Astrocyte (in vitro differentiated cells and primary cell): Measurements from ENCODE around the gene NUP214. TPM values are rescaled to one million over a fixed set of nuclear protein-coding genes. Genes with fewer than 3 reads are reported as not detected.

Experiments
- DNase-seq: peaks from one replicate; pipeline ENCODE4 v3.0.0-alpha.2; 2010; ENCODE audit warnings: low read depth
- FAIRE-seq: peaks from 2 replicates; lab custom pipeline; 2011; peaks lifted over from hg19 to GRCh38; lab: Jason Lieb, UNC
- H2AFZ ChIP-seq: 2 replicates; pipeline ENCODE4 v1.6.0; 2012; ENCODE audit warnings: low read depth, low read length, inconsistent platforms
- H3K27ac ChIP-seq: 2 replicates; pipeline ENCODE4 v1.5.1; 2011; ENCODE audit warnings: low read depth, low read length, inconsistent platforms
- H3K27me3 ChIP-seq: 2 replicates; pipeline ENCODE4 v1.6.0; 2011; ENCODE audit warnings: low read length, inconsistent platforms; ENCODE audit not compliant: insufficient read depth
- H3K36me3 ChIP-seq: 2 replicates; pipeline ENCODE4 v1.5.1; 2011; ENCODE audit warnings: low read length, inconsistent platforms; ENCODE audit not compliant: insufficient read depth
- H3K4me1 ChIP-seq: 2 replicates; pipeline ENCODE4 v1.5.1; 2011; ENCODE audit warnings: low read length, inconsistent platforms; ENCODE audit not compliant: insufficient read depth
- H3K4me2 ChIP-seq: 2 replicates; pipeline ENCODE4 v1.6.0; 2012; ENCODE audit warnings: low read length, inconsistent platforms
- H3K4me3 ChIP-seq: 2 replicates; pipeline ENCODE4 v1.5.1; 2011; ENCODE audit warnings: low read depth, mild to moderate bottlenecking, low read length, inconsistent platforms; ENCODE audit not compliant: insufficient read depth
- H3K79me2 ChIP-seq: 2 replicates; pipeline ENCODE4 v1.6.0; 2012; ENCODE audit warnings: mild to moderate bottlenecking, low read length, inconsistent platforms; ENCODE audit not compliant: insufficient read depth
- H3K9ac ChIP-seq: 2 replicates; pipeline ENCODE4 v1.6.0; 2012; ENCODE audit warnings: mild to moderate bottlenecking, low read length, inconsistent platforms
- H3K9me3 ChIP-seq: 2 replicates; pipeline ENCODE4 v1.5.1; 2012; ENCODE audit warnings: low read depth, mild to moderate bottlenecking, low read length, inconsistent platforms; ENCODE audit not compliant: insufficient read depth
- H4K20me1 ChIP-seq: 2 replicates; pipeline ENCODE4 v1.6.0; 2012; ENCODE audit warnings: low read length, inconsistent platforms; ENCODE audit not compliant: insufficient read depth
- H3K27ac Mint-ChIP-seq: one replicate; pipeline ENCODE4 v1.8.0; 2021; ENCODE audit warnings: mild to moderate bottlenecking, mixed read lengths; ENCODE audit not compliant: unreplicated experiment
- H3K27me3 Mint-ChIP-seq: one replicate; pipeline ENCODE4 v1.8.0; 2021; ENCODE audit warnings: low read depth, mixed read lengths; ENCODE audit not compliant: unreplicated experiment
- H3K36me3 Mint-ChIP-seq: one replicate; pipeline ENCODE4 v1.8.0; 2021; ENCODE audit warnings: low read depth, mixed read lengths; ENCODE audit not compliant: unreplicated experiment
- H3K4me1 Mint-ChIP-seq: one replicate; pipeline ENCODE4 v1.8.0; 2021; ENCODE audit warnings: low read depth, mixed read lengths; ENCODE audit not compliant: unreplicated experiment
- H3K4me3 Mint-ChIP-seq: one replicate; pipeline ENCODE4 v1.8.0; 2021; ENCODE audit warnings: mild to moderate bottlenecking, moderate library complexity, mixed read lengths; ENCODE audit not compliant: unreplicated experiment
- H3K9me3 Mint-ChIP-seq: one replicate; pipeline ENCODE4 v1.8.0; 2021; ENCODE audit warnings: mild to moderate bottlenecking, mixed read lengths; ENCODE audit not compliant: unreplicated experiment
- EZH2 ChIP-seq: IDR thresholded peaks from 2 replicates; pipeline ENCODE4 v1.6.1; 2012; ENCODE audit warnings: mild to moderate bottlenecking, low read length, inconsistent platforms; ENCODE audit not compliant: insufficient read depth
- total RNA-seq: library from RNA; stranded (reverse); gene quantifications from 2 replicates; pipeline ENCODE4 v1.2.1, GENCODE V29; 2021
- TF ChIP-seq, protein P1 (sequence below): IDR thresholded peaks from 2 replicates; pipeline ENCODE4 v1.5.1; 2011; ENCODE audit warnings: low read depth, mild to moderate bottlenecking, inconsistent platforms, low read length, moderate library complexity; ENCODE audit not compliant: insufficient read depth

NUP214 gene
- total RNA-seq, 1 donor from 2014 or later, result 30.5 TPM

GRCh38 chr9:131236161-131236560 lies 110.8 kb downstream of the NUP214 start:
- H3K27ac Mint-ChIP-seq, result no peak overlapping the region
- H3K4me2 ChIP-seq, result no peak overlapping the region
- no peak for TF ChIP-seq EZH2
- TF ChIP-seq, protein P1, sequence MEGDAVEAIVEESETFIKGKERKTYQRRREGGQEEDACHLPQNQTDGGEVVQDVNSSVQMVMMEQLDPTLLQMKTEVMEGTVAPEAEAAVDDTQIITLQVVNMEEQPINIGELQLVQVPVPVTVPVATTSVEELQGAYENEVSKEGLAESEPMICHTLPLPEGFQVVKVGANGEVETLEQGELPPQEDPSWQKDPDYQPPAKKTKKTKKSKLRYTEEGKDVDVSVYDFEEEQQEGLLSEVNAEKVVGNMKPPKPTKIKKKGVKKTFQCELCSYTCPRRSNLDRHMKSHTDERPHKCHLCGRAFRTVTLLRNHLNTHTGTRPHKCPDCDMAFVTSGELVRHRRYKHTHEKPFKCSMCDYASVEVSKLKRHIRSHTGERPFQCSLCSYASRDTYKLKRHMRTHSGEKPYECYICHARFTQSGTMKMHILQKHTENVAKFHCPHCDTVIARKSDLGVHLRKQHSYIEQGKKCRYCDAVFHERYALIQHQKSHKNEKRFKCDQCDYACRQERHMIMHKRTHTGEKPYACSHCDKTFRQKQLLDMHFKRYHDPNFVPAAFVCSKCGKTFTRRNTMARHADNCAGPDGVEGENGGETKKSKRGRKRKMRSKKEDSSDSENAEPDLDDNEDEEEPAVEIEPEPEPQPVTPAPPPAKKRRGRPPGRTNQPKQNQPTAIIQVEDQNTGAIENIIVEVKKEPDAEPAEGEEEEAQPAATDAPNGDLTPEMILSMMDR, result no peak
- DNase-seq, result no peak
- H3K27ac ChIP-seq, result no peak overlapping the region
- no peak overlapping the region for H2AFZ ChIP-seq
- peaks cover 25% of the 10 kb centered on the region for H3K36me3 ChIP-seq
- no peak overlapping the region for H3K9ac ChIP-seq
- H3K4me3 ChIP-seq, result no peak overlapping the region
- H3K4me1 Mint-ChIP-seq, result peaks cover 14% of the 10 kb centered on the region
- H4K20me1 ChIP-seq, result no peaks in the 10 kb centered on the region
- FAIRE-seq, result no peak
- no peaks in the 10 kb centered on the region for H3K9me3 ChIP-seq
- peaks cover 23% of the 10 kb centered on the region for H3K4me1 ChIP-seq
- peaks cover 5% of the 10 kb centered on the region for H3K27me3 Mint-ChIP-seq
- peaks cover 16% of the 10 kb centered on the region for H3K36me3 Mint-ChIP-seq
- H3K9me3 Mint-ChIP-seq, result no peaks in the 10 kb centered on the region
- no peaks in the 10 kb centered on the region for H3K79me2 ChIP-seq
- no peaks in the 10 kb centered on the region for H3K27me3 ChIP-seq
- H3K4me3 Mint-ChIP-seq, result no peak overlapping the region

- Histone ChIP-seq H3K9me3 (no peaks in the 10 kb centered on the region), H3K4me3 (no peak overlapping the region), H3K9ac (no peak overlapping the region), H2AFZ (no peak overlapping the region), H3K4me1 (peaks cover 23% of the 10 kb centered on the region), H3K4me2 (no peak overlapping the region), H3K27ac (no peak overlapping the region), H3K27me3 (no peaks in the 10 kb centered on the region), H4K20me1 (no peaks in the 10 kb centered on the region), H3K79me2 (no peaks in the 10 kb centered on the region), H3K36me3 (peaks cover 20% of the 10 kb centered on the region)
- H3K27me3 Mint-ChIP-seq, result peaks cover 5% of the 10 kb centered on the region
- FAIRE-seq, result no peak
- no peak for DNase-seq
- H3K36me3 Mint-ChIP-seq, result peaks cover 13% of the 10 kb centered on the region
- no peak for TF ChIP-seq EZH2
- TF ChIP-seq, protein P1, result no peak
- H3K4me1 Mint-ChIP-seq, result peaks cover 14% of the 10 kb centered on the region
- H3K9me3 Mint-ChIP-seq, result no peaks in the 10 kb centered on the region
- H3K4me3 Mint-ChIP-seq, result no peak overlapping the region
- H3K27ac Mint-ChIP-seq, result no peak overlapping the region
Observed at GRCh38 chr9:131236761-131237160, 111.4 kb downstream of the NUP214 start.

DNA sequence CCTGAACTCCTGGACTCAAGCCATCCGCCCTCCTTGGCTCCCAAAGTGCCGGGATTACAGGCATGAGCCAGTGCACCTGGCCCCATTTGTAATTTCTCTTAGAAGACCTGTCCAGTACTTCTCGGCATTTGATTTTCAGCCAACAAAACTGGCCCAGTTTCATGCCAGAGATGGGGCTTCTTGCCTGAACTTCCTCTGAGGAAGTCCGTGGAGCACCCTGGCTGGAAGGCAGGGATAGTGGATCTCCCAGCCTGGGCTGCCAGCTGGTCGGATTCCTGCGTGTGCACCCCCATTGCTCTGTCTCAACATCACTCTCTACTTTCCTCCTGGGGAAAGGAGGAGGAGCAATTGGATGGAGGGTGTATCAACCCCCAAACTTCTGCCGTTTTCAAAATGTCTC lies 111.9 kb downstream of the NUP214 start:
- Histone ChIP-seq H3K79me2 (no peaks in the 10 kb centered on the region), H2AFZ (no peak overlapping the region), H3K36me3 (peaks cover 15% of the 10 kb centered on the region), H3K4me3 (no peak overlapping the region), H3K4me2 (no peak overlapping the region), H3K4me1 (peaks cover 23% of the 10 kb centered on the region), H3K9ac (no peak overlapping the region), H3K9me3 (no peaks in the 10 kb centered on the region), H3K27ac (peak overlapping the region; percentile 83), H4K20me1 (no peaks in the 10 kb centered on the region), H3K27me3 (no peaks in the 10 kb centered on the region)
- Mint-ChIP-seq H3K4me3 (no peak overlapping the region), H3K27me3 (peaks cover 5% of the 10 kb centered on the region), H3K9me3 (no peaks in the 10 kb centered on the region), H3K4me1 (peaks cover 14% of the 10 kb centered on the region), H3K36me3 (peaks cover 13% of the 10 kb centered on the region), H3K27ac (peak overlapping the region; percentile 93)
- no peak for DNase-seq
- TF ChIP-seq, protein P1, result no peak
- no peak for TF ChIP-seq EZH2
- no peak for FAIRE-seq
